NCI-H2171 (cell line): ENCODE measurements around the gene INAFM1.

Source experiments
- DNase-seq: peaks from one replicate; lab custom pipeline; 2025; lab: John Stamatoyannopoulos, UW

INAFM1 gene

DNA sequence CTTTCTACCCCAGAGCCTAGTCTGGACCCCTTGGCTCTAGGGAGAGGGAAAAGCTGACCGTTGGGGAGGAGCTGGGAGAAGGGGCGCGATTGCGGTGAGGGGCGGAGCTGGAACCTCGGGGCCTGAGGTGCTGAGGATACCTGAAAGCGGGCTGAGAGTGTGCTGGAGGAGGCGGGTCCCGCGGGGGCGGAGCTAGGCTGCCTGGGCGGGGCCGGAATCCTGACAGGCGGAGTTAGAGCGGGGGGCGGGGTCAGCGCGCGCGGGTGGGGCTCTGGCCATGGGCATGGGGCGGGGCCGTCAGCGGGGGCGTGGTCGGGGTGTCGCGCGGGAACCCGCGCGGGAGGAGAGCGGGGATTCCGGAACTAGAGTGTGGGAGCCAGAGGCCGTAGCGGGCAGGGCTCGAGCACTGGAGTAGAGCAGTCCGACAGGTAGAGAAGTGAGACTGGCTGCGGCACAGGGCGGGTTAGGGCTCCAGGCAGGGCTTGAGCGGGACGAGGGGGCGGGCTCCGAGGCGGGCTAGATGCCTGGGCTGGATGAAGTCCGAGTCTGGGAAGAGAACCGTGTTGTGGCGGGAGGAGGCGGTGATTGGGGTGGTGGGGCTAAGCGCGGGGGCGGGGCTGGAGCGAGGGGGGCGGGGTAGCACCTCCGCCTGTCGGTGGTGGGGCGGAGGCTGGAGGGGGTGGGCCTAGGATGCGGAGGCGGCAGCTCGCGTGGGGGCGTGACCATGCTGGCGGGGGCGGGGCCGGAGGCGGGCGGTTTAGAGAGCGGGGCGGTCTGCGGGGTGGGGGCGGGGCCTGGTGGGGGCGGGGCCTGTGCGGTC lies at the start of gene INAFM1:
Gene INAFM1 (plus strand): TSS at position 815 of the 820 bp plus-strand sequence. CDS start 35 bp downstream, outside the sequence.
- DNase-seq = peak; percentile 88

DNA sequence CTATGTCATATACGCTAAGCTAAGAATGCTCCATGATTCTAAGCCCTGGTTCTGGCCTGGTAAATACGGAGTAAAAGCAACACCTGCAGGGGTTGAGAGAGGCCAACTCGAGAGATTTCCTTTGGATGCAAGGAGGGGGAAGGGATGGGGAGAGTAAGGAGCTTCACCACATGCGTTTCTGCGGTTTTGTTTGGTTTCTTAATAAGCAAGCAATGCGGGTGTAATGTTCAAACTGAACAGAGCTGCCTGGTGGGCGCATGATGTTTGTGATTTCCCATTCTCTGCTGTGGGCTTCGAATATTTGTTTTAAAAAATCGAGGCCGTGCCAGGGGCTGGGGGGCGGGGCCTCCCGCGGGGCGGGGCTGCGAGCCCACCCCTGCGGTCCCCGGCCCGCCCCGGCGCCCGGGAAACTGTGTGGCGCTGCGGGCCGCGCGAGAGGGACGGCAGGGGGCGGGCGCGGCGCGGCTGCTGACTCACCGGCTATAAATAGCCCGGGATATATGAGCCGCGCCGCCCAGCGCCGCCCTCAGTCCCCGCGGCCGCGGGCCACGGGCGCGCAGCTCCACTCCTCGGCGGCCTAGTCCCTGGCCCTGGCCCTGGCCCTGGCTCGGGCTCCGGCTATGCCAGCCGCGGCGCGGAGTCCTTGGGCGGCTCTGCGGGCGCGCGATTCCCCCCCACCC lies 48.8 kb upstream of the INAFM1 start:
- DNase-seq = peak; percentile 91

DNA sequence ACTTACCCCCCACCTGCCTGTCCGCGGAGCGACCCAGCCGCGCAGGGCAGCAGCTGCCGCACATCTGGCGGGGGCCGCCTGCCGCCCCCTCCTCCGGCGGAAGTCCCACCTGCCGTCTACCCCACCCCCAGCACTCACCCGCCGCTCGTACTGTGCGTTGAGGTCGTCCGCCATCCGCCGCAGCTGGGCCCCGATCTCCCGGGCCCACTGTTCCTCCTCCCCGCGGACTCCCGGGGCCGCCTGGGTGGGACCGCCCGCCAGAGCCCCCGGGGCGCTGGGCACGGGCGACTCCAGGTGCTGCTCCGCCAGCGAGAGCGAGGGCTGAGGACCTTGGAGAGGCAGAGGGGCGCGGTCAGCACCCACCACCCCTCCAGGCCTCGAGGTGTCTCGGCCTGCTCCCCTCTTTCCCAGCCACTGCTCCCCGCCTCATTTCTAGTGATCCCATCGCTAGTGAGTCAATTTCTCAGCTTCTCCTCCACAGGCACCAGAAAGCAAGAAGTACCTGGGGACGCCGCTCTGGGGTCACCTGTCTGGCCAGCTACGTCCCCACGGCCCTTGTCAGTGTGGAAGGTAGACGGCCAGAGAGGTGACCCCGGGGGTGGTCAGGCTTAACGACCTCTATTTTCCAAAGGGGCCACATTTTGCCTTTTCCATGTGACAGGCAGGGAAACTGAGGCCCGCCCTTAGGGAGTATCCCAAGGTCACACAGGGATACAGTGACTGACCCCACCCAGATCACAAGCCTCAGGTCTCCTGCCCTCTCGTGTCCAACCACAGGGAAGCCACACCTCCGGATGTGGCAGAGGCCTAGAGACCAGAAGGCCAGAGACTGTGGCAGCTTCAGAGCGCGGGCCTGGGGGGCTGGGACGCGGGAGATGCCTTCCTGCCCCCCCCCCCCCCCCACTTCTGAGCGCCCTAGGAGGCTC lies 48.0 kb upstream of the INAFM1 start:
- peak; percentile 53 for DNase-seq

DNA sequence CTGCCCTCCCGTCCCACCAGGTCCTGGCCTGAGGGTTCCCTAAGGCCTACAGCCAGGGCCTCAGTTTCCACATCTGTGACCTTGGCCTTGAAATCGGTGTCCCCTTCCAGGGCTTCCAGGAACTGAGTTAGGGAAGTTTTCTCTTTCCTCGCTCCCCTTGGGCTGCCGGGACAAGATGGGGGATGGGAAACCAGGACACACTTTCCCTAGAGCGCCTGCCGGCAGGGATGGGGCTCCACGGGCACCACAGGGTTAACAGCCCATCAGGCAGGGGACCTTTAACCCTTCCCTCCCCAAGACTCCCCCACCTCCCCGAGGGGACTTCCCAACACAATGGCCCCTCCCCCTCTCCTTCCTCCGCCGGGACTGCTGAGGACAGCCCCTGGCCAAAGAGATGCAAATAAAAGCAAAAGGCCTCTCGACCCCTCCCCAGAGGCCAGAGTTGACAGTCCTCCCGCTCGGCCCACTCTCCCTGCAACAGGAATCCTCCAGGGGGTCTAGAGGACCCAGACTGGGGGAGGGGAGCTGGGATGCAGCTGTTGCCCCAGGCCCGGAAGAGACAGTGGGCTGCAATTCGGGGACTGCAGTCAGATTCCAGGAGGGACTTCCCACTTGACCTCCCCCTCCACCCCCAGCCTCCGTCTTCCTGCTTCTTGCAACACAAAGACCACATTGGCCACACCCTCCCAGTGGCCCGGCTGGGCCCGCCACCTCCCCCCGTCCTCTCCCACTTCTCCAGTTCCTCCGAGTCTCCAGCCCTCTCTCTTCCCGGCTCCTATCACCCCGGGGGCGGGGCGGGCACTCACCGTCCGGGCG lies 47.1 kb upstream of the INAFM1 start:
- DNase-seq = no peak

DNA sequence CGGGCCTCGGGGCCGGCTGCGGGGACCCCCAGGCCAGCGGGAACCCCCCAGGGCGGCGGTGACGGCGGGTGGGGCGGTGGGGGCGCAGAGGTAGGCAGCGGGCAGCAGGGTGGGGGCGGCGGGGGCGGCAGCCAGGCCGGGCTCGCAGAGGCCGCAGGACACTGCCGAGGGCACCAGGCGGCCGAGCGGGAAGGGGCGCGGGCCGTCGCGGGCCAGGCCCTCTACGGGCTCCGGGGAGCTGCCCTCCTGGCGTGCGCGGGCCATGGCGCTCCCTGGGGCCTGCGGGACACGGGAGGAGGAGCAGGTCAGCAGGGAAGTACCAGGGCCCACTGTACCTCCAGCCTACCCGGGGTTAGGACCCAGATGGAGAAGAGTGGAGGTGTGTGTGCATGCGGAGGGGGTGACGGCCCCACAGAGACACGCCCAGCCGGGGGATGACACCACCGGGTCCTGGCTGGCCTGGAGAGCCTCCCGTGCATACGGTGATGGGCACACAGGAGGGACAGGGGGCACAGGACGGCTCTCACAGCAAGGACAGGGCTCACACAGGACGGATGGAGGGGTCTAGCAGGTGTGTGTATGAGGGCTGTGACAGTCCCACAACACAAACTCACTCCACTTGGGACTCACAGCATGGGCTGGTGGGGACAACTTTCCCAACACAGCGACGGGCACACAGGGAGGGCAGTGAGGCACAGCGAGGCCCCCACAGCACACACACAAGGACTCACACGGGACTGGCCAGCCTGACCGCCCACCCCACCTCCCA lies 46.3 kb upstream of the INAFM1 start:
- no peak for DNase-seq

DNA sequence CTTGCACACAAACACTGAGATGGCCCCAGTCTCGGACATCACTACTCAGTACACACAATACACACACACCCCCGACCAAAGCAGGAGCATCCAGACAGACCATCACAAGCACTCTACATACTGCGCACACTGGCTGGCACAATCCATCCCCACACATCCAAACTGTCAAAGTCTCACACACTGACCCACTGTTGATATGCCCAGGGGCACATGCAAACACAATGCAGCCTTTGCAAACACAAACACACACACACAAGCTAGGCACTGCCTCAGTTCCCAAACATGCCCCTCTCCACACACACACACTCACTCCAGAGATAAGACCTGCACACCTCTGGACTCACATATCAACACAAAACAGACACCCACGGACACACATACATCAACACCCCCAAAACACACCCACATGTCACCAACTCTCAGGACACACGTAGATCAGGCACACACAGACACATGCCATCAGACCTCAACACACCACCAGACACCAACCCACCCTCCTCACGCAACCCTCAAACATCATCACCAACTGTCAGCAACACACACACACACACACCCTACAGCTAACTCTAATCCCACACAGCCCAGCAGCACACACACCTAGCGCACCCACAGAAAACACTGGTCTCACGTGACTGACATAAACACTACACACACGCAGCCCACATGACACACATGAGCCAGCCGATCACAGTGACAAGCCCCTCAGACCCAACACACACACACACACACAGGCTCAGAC lies 45.6 kb upstream of the INAFM1 start:
- DNase-seq = no peak

DNA sequence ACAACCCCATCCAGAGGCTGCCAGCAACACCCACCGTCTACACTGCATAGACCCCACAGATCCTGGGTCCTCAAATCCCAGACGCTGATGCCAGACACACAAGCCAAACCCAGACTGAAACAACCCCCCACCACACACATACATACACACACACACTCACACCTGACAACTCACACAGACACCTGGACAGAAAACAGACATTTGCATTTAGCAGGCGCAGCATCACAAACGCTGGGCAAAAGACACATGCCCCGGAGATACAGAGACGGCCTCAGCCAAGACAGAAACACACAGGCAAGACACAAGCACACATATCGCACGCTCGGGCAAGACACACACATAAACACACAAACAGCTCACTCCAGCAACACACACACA lies 45.0 kb upstream of the INAFM1 start:
- no peak for DNase-seq

DNA sequence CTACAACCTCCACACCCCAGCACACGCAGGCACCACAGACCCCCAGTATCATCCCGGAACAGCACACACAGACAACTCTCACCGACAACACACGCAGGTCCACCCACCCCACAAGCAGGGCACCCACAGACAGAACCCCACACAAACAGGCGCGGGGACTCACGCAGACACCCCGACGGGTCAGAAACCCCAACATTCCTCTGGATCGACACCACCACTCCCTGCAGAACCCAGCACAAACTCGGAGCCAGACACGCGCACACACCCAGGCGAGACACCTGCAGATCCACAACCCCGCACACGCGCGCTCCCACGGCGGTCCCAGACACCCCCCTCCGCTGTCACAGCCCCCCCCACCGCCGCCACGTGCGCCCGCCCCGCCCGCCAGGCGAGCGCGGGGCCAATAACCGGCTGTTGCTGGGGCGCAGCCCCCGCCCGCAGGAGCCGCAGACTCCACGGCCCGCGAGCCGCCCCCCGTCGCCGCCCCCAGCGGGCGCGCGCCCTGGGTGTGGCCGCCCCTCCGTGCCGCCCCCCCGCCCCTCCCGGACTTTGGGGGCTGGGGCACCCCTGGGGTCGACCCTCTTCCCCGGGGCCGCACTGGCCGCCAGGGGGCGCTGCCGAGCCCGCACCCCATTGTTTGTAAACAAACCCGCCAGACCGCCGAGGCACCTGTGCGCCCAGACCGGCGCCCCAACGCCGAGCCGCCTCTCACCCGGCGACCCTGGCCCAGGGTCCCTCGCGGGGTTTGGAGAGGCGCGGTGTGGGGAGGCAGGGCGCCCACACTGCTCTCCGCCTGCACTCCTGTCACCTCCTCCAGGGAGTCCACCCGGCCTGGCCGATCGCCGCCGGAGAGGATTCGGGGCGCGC lies 44.4 kb upstream of the INAFM1 start:
- DNase-seq = no peak

DNA sequence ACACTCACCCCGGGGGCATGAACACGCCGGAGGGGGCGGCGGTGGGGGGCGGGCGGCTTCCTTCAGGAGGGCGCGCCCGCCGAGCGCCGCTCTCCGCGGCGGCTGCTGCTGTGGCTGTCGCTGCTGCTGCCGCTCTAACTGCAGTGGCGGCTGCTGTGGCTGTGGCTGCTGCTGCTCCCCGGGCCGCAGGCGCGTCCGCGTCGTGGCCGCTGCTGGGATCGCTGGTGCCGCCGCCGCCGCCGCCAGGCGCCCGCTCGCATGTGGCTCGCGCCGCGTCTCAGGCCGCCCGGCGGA lies 43.8 kb upstream of the INAFM1 start, which contains the start of gene BBC3:
Gene BBC3 (minus strand): TSS at position 279 of the 294 bp plus-strand sequence. CDS start 2,768 bp downstream, outside the sequence.
- no peak for DNase-seq

DNA sequence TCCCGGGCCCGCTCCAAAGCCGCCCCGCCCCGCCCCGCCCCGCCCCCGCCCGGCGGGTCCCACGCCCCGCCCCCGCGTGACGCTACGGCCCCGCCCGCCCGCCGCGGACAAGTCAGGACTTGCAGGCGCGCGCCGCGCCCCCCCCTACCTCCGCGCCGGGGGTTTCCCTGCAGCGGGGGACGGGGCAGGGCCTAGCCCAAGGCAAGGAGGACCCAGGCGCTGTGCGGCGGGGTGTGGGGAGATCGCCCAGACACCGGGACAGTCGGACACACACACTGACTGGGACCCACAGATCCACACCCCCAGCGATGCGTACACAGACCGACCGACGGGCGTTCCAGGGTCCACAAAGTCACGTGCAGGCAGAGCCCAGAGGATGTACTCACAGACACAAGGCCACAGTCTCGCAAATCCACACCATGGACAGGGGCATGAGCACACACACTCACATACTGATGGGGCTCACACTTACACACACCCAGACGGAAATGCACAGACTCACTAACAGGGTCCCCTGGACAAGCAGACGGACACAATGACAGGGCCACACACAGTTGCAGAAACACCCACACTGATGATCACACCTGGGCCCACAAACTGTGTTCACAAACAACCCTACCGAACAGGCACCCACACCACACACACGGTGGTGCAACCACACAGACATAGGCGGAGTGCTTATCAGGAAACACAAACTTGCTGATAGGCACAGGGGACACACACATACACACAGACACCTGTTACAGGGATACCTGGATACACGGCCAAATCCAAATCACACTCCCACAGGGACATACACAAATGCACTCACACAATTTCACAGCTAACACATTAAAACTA lies 43.2 kb upstream of the INAFM1 start:
- DNase-seq = peak; percentile 54

DNA sequence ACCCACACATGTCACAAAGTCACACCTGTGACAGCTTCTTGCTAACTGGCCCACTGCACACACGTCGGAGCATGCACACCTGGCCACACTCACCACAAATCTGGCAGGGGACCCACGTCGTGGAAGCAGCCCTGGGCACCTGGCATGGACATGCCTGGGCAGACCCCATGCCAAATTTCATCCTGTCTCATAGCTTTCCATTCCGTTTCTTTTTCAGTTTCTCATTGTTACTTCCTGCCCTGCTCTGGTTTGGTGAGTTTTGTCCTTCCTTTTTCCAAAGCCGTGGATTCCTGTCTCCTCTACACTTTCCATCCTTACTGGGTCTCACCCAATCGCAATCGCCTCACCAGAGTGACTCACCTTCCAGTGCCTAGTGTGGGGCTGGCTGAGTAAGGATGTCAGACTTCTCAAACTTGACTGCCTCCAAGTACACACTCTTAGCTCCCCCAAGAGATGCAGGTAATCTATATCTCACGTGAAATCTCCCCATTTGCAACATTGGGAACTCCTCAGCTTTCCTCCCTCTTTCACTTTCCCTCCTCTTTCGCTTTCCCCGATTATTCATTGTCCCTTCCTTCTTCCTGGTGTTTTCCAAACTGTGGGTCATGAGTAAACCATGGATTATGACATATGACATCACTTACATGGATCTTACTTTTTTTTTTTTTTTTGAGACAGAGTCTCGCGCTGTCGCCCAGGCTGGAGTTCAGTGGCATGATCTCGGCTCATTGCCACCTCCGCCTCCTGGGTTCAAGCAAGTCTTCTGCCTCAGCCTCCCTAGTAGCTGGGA lies 42.1 kb upstream of the INAFM1 start:
- no peak for DNase-seq

DNA sequence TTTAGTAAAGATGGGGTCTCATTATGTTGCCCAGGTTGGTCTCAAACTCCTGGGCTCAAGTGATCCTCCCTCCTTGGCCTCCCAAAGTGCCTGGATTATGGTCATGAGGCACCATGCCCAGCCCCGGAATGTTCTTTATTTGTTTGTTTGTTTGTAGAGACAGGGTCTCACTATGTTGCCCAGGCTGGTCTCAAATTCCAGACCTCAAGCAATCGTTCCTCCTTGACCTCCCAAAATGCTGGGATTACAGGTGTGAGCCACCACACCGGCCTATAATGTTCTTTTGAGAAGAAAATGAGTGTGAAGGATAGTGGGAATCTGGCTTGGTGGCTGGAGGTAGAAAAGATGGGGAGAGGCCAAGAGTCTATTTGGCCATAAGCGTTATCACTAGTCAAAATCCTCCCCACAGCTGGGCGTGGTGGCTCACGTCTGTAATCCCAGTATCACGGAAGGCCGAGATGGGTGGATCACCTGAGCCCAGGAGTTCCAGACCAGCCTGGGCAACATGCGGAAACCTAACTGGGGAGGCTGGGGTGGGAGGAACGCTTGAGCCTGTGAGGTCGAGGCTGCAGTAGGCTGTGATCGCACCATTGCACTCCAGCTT lies 38.5 kb upstream of the INAFM1 start:
- DNase-seq = no peak

DNA sequence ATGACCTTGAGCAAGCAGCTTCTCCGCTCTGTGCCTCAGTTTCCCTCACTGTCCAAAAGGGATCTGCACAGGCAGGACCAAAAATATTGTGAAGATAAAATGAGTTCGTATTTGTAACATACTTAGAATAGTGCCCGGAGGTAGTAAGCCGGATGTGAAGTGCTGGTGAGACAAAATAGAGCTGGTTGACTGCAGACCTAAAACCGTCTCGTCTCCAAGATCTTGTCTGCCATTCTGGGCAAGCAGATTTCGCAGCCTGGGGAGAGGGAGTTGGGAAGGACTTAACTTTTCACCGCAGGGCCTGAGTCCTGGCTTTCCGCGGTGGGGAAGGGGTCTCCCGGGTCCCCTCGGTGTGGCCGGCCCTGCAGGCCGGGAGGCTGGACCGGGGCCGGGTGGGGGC lies 35.5 kb upstream of the INAFM1 start:
- no peak for DNase-seq

DNA sequence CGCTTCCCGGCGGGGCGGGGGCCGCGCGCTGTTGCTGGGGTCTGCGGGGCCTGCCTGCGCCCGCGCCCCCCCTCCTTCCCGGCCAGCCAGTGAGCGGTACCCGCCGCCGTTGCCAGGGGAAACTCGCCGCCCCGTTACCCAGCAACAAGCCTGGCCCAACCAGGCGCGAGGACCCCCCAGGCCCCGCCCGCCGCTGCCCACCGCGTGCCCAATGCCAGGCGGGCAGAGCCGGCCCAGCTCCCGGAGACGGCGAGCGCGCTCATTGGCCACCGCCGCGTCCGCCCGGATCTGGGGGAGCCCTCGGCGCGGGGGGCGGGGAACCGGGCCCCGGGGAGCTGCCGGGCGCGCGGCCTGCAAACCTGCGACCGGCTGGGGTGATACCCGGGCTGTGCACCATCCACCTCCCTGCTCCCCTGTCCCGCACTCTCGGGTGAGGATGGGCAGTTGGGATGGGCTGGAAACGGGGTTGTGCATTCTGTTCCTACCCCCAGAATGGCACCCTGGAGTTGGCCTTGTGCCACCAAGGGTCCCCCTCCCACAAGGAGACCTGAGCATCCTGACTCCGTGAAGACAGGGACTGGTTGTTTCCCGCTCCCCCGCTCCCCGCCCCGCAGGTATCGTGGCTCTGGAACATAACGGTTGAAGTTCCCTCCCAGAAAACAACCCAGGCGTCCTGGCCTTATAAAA lies 34.9 kb upstream of the INAFM1 start:
- DNase-seq = peak; percentile 66

DNA sequence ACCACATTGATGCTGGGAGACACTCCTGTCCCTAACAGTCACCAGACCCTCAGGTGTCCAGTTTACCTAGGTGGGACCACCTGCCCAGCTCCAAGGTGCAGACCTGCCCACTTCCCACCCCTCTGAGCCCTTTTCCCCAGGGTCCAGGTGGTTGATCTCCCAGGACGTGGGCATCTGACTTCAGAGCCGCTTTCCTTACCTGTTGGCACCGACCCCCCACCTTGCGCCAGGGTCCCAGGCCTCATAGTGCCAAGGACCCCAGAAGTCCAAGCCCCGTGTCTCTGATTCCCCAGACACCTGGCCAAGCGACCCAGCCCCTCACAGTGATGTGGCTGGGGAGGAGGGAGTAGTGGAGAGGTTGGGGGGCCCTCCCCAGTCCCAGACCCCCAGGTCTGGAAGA lies 34.1 kb upstream of the INAFM1 start:
- no peak for DNase-seq
